Spleen (tissue), 7 donors: Measurements from ENCODE around the gene ABI3.
A peak's percentile ranks its signal among the peaks of the same experiment; 100 is the strongest.

ENCODE experiments used
- CTCF ChIP-seq, 11 experiments: fragments of 200-600 bp in 7 of 11; fragments of 450-650 bp in 4 of 11; sonication (generic) in 4 of 11; IDR thresholded peaks in 8 of 11; conservative IDR thresholded peaks in 3 of 11; 1 replicate in 7 of 11; 2 replicates in 4 of 11; pipeline versions ENCODE4 v1.4.0 to v1.8.0; 2016 to 2021; ENCODE audit warnings: antibody characterized with exemption in 11 of 11, inconsistent platforms in 4 of 11, mild to moderate bottlenecking in 1 of 11
- POLR2AphosphoS5 ChIP-seq, 3 donors: sonication (generic); formaldehyde crosslinking; IDR thresholded peaks; one replicate each; pipeline ENCODE4 v1.5.1; 2017; ENCODE audit warnings: antibody characterized with exemption in 3 of 3
- donor health status: DM: no; HTN: no; CAD: no; lungs with moderate emphysema.
- donor health status: DM: no; HTN: no; CAD: no.
- donor health status: DM: no; HTN: no; CAD: no.

GRCh38 chr17:49214676-49215360 is 4.3 kb downstream of the ABI3 start:
- TF ChIP-seq CTCF (IDR thresholded peaks at IDR 0.05 in 8 of 11, conservative IDR thresholded peaks at IDR 0.05 in 3 of 11) (no peak), POLR2AphosphoS5 (IDR thresholded peaks at IDR 0.05) (peak in 1 of 3 donors; percentile 49)
